Right lobe of liver (tissue), 6 donors: Measurements from ENCODE around the gene AHCYL2. TPM values are rescaled to one million over a fixed set of nuclear protein-coding genes. Genes with fewer than 3 reads are reported as not detected.

Experiments
- ATAC-seq, 4 donors: fragments of 200-7000 bp; cut with Tn5 transposase; one replicate each; pipeline ENCODE4 v1.9.1; 2020; ENCODE audit warnings: mild to moderate bottlenecking in 4 of 4, moderate library complexity in 4 of 4
- DNase-seq, 3 donors: peaks; one replicate each; pipeline ENCODE4 v3.0.0-alpha.2; 2020
- H3K27ac ChIP-seq, 3 donors: fragments of 200-600 bp; one replicate each; pipeline ENCODE4 v1.8.0; 2022
- H3K27me3 ChIP-seq, 2 donors: fragments of 200-600 bp; one replicate each; pipeline ENCODE4 v1.8.0; 2022
- H3K36me3 ChIP-seq, 4 donors: fragments of 200-600 bp; sonication (generic) in 1 of 4; one replicate each; pipeline versions ENCODE4 v1.5.1 to v1.8.0; 2017 to 2022; ENCODE audit warnings: control low read depth in 1 of 4
- H3K4me1 ChIP-seq, 4 donors: fragments of 200-600 bp; sonication (generic) in 1 of 4; one replicate each; pipeline versions ENCODE4 v1.5.1 to v1.8.0; 2017 to 2022; ENCODE audit warnings: control low read depth in 1 of 4
- H3K4me3 ChIP-seq, 3 donors: fragments of 200-600 bp; one replicate each; pipeline ENCODE4 v1.8.0; 2022
- H3K9me3 ChIP-seq, 4 donors: fragments of 200-600 bp; sonication (generic) in 1 of 4; one replicate each; pipeline versions ENCODE4 v1.5.1 to v1.8.0; 2017 to 2022; ENCODE audit warnings: control low read depth in 1 of 4
- POLR2A ChIP-seq: fragments of 450-650 bp; IDR thresholded peaks from one replicate; pipeline ENCODE4 v1.6.1; 2017; ENCODE audit warnings: antibody characterized with exemption, mild to moderate bottlenecking
- WGBS: methylation state at CpG from one replicate; pipeline ENCODE4 v1.1.6; 2018; ENCODE audit warnings: low coverage, low lambda C conversion rate; ENCODE audit not compliant: insufficient coverage; ENCODE audit errors: missing lambda C conversion rate; 5-methylcytosine and 5-hydroxymethylcytosine counted together
- intact Hi-C, 2 donors: fragments of 100-400 bp; cut with DNase I; formaldehyde crosslinking; loops; one replicate each; pipeline versions ENCODE4 v1.11.2 to v1.14.1; 2022
- total RNA-seq, 6 experiments: library from RNA; depleted of rRNA in 2 of 6; stranded (reverse); fragments of >200 nt in 2 of 6; fragmentation: NEBNext Ultra II Directional in 3 of 6; extraction: Animal tissue kit (Norgen Biotek cat#: 25700) in 3 of 6; gene quantifications; one replicate each; pipeline versions ENCODE4 v1.1.0 to v1.2.4, GENCODE V29; 2016 to 2023
- TF ChIP-seq, protein P1 (sequence below), 4 donors: fragments of 200-600 bp in 3 of 4; fragments of 450-650 bp in 1 of 4; IDR thresholded peaks; one replicate each; pipeline versions ENCODE4 v1.5.1 to v1.8.0; 2016 to 2022; ENCODE audit warnings: antibody characterized with exemption in 4 of 4, mild to moderate bottlenecking in 2 of 4
- donor health status: DM: no; HTN: yes; CAD: no.
- donor health status: DM: no; HTN: no; CAD: no.
- donor health status: DM: no; HTN: no; CAD: no.
- donor health status: DM: no; HTN: yes; CAD: no.
- donor health status: DM: no; HTN: yes; CAD: no.

The AHCYL2 gene
- total RNA-seq, 6 experiments from 2014 or later: 6.1 to 9.3 (median 8.0) TPM

DNA sequence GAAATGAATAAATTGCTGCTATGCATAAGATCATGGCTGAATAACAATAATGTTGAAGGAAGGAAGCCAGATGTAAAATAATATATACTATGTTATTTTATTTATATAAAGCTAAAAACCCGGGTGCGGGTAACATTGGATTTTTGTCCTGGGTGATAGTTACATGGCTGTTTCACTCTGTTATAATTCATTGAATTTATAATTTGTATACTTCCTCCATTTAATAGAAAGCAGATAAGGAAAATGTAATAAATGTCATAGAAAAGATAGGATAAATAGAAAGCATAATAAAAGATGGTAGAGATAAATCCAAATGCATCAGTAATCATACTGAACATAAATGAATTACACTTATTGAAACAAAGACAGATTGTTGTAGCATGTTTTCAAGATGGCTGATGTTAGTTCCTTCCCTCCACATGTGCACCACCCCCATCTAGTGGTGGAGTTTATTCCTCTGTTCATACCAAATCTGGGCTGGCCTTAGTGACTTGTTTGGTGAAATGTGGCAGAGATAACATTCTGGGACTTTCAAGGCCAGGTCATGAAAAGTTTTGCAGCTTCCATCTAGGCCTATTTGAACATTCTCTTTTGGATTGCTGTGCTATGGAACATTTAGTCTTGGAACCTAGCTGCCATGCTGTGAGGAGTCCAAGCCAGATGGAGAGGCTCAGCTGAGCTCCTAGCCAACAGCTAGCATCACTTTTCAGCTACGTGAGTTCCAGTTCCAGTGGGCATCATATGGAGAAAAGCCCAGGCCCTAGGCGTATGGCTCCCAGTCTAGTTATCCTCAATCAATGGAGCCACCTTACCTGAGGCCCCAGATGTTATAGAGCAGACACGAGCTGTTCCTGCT, 46.9 kb downstream of the AHCYL2 start:
- no peak overlapping the region for H3K4me3 ChIP-seq
- no peak for TF ChIP-seq POLR2A
- TF ChIP-seq, protein P1, sequence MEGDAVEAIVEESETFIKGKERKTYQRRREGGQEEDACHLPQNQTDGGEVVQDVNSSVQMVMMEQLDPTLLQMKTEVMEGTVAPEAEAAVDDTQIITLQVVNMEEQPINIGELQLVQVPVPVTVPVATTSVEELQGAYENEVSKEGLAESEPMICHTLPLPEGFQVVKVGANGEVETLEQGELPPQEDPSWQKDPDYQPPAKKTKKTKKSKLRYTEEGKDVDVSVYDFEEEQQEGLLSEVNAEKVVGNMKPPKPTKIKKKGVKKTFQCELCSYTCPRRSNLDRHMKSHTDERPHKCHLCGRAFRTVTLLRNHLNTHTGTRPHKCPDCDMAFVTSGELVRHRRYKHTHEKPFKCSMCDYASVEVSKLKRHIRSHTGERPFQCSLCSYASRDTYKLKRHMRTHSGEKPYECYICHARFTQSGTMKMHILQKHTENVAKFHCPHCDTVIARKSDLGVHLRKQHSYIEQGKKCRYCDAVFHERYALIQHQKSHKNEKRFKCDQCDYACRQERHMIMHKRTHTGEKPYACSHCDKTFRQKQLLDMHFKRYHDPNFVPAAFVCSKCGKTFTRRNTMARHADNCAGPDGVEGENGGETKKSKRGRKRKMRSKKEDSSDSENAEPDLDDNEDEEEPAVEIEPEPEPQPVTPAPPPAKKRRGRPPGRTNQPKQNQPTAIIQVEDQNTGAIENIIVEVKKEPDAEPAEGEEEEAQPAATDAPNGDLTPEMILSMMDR (IDR thresholded peaks at IDR 0.05): peak; percentile 57 to 68 (median 62)
- ATAC-seq (peak; percentile 86 to 93 (median 90)), DNase-seq (no peak)
- 66% methylated on average over 4 of the region's 5 CpGs for WGBS
- no peaks in the 10 kb centered on the region for H3K36me3 ChIP-seq
- no peaks in the 10 kb centered on the region for H3K4me1 ChIP-seq
- no peaks in the 10 kb centered on the region for H3K27me3 ChIP-seq
- intact Hi-C loops: no loop called here
- no peak overlapping the region for H3K27ac ChIP-seq
- H3K9me3 ChIP-seq: no peaks in the 10 kb centered on the region

DNA sequence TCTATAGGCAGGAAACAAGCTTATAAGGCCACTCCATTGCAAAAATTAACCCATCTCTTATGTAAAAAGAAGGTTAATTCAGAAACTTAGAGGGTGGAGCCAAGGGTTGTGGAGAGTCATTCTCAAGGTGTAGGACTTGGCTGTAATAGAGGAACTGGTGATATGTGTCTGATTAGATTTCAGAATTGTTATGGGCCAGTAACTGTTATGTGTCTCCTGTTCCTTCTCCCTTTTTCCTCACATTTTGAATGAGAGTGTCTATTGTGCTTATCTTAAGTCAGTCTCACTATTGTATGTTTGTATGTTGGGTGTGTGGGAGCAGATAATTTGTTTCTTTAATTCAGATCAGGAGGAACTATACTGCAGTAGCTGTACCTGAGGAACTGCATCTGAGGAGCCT, 49.1 kb downstream of the AHCYL2 start:
- intact Hi-C loops: no loop called here

DNA sequence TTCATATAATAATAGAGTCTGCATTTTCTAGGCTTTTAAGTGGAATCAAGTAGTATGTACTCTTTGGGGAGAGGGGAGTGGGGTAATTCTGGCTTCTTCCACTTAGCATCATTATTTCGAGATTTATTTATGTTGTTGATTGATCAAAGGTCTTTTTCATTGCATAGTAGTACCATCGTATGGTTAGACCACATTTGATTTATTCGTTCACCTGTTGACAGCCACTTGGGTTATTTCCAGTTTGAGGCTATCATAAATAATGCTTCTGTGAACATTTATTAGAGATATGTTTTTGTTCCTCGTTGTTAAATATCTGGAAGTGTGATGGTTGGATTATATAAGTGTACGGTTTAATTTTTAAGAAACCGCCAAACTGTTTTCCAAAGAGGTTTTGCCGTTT, 52.8 kb downstream of the AHCYL2 start:
- Histone ChIP-seq H3K4me1 (no peaks in the 10 kb centered on the region), H3K36me3 (peaks cover 0 to 1% (median 0%) of the 10 kb centered on the region in 4 donors), H3K27me3 (no peaks in the 10 kb centered on the region), H3K4me3 (no peak overlapping the region), H3K9me3 (no peaks in the 10 kb centered on the region), H3K27ac (no peak overlapping the region)
- WGBS: 85% methylated on average over 7 of the region's 7 CpGs
- TF ChIP-seq POLR2A: no peak
- TF ChIP-seq, protein P1 (IDR thresholded peaks at IDR 0.05): no peak
- intact Hi-C loops: no loop called here
- ATAC-seq (no peak), DNase-seq (no peak)

More for the DNA sequence above, 49.1 kb downstream of the AHCYL2 start:
- Histone ChIP-seq H3K27ac (no peak overlapping the region), H3K27me3 (no peaks in the 10 kb centered on the region), H3K4me3 (no peak overlapping the region), H3K36me3 (peaks cover 0 to 1% (median 0%) of the 10 kb centered on the region in 4 donors), H3K4me1 (no peaks in the 10 kb centered on the region), H3K9me3 (no peaks in the 10 kb centered on the region)
- no peak for TF ChIP-seq POLR2A
- TF ChIP-seq, protein P1 (IDR thresholded peaks at IDR 0.05): no peak
- DNase-seq (no peak), ATAC-seq (no peak)

DNA sequence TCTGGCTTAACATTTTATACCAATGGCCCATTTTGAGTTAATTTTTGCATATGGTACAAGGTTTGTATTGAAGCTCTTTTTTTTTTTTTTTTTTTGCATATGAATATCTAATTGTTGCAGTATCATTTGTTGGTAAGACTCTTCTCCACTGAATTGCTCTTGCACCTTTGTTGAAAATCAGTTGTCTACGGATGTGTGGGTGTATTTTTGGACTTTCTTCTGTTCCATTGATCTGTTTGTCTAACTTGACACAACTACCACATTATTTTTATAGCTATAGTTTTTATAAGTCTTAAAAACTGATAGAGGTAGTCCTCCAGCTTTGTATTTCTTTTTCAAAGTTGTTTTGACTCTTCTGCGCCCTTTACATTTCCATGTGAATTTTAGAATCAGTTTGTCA, 53.9 kb downstream of the AHCYL2 start:
- H3K36me3 ChIP-seq: peaks cover 0 to 1% (median 0%) of the 10 kb centered on the region in 4 donors
- no peak overlapping the region for H3K4me3 ChIP-seq
- H3K27me3 ChIP-seq: no peaks in the 10 kb centered on the region
- intact Hi-C loops: no loop called here
- no peak for DNase-seq
- H3K9me3 ChIP-seq: no peaks in the 10 kb centered on the region
- 64% methylated on average over 2 of the region's 2 CpGs for WGBS
- ATAC-seq: peak in 2 of 4 donors; percentile 46 to 64
- no peak for TF ChIP-seq POLR2A
- TF ChIP-seq, protein P1 (IDR thresholded peaks at IDR 0.05): no peak
- H3K27ac ChIP-seq: no peak overlapping the region
- no peaks in the 10 kb centered on the region for H3K4me1 ChIP-seq
